Esophagus muscularis mucosa (tissue), 4 donors: ENCODE measurements around the gene TKTL1. TPM values are rescaled to one million over a fixed set of nuclear protein-coding genes. Genes with fewer than 3 reads are reported as not detected.
"Not testable (repeated sequence)": the region's sequence is repeated elsewhere in the genome, so short reads cannot be mapped to it uniquely, and the experiment has no call there.

Experiments
- DNase-seq: peaks from one replicate; pipeline ENCODE4 v3.0.0-alpha.2; 2017; ENCODE audit errors: extremely low spot score
- H3K27ac ChIP-seq, 4 donors: fragments of 200-600 bp; sonication (generic); replicated peaks in 1 of 4; 1 replicate in 3 of 4; 2 replicates in 1 of 4; pipeline ENCODE4 v1.5.1; 2016 to 2019; ENCODE audit warnings: mild to moderate bottlenecking in 1 of 4
- H3K27me3 ChIP-seq, 4 donors: fragments of 200-600 bp; sonication (generic); one replicate each; pipeline versions ENCODE4 v1.5.1 to v1.6.0; 2016 to 2019
- H3K36me3 ChIP-seq, 4 donors: fragments of 200-600 bp; sonication (generic); one replicate each; pipeline ENCODE4 v1.5.1; 2016 to 2019
- H3K4me1 ChIP-seq, 4 donors: fragments of 200-600 bp; sonication (generic); one replicate each; pipeline ENCODE4 v1.5.1; 2016 to 2019
- H3K4me3 ChIP-seq, 4 donors: fragments of 200-600 bp; sonication (generic); 1 replicate in 2 of 4; 2 replicates in 2 of 4; pipeline ENCODE4 v1.5.1; 2016 to 2019; ENCODE audit warnings: mild to moderate bottlenecking in 4 of 4, moderate library complexity in 1 of 4
- H3K9me3 ChIP-seq, 4 donors: fragments of 200-600 bp; sonication (generic); 1 replicate in 3 of 4; 2 replicates in 1 of 4; pipeline ENCODE4 v1.5.1; 2016 to 2019
- EP300 ChIP-seq: sonication (generic); formaldehyde crosslinking; IDR thresholded peaks from one replicate; pipeline ENCODE4 v1.6.1; 2017; ENCODE audit warnings: antibody characterized with exemption
- POLR2A ChIP-seq: fragments of 450-650 bp; IDR thresholded peaks from one replicate; pipeline ENCODE4 v1.6.1; 2017; ENCODE audit warnings: antibody characterized with exemption, moderate library complexity, mild to moderate bottlenecking, low read depth
- POLR2AphosphoS5 ChIP-seq, 2 donors: sonication (generic); formaldehyde crosslinking; IDR thresholded peaks; one replicate each; pipeline ENCODE4 v1.6.1; 2017; ENCODE audit warnings: antibody characterized with exemption in 2 of 2
- WGBS: methylation state at CpG from one replicate; pipeline ENCODE4 v1.1.5; 2018; 5-methylcytosine and 5-hydroxymethylcytosine counted together
- intact Hi-C: fragments of 100-400 bp; cut with DNase I; formaldehyde crosslinking; loops from one replicate; pipeline ENCODE4 v1.15.1; 2023
- total RNA-seq, 4 donors: library from RNA; depleted of rRNA; stranded (reverse); fragments of >200 nt; gene quantifications; one replicate each; pipeline versions ENCODE4 v1.1.0 to v1.2.1, GENCODE V29; 2016
- TF ChIP-seq, protein P1 (sequence below), 3 experiments: fragments of 200-600 bp in 2 of 3; fragments of 450-650 bp in 1 of 3; sonication (generic) in 2 of 3; IDR thresholded peaks; one replicate each; pipeline ENCODE4 v1.5.1; 2017 to 2019; ENCODE audit warnings: antibody characterized with exemption in 3 of 3, mild to moderate bottlenecking in 2 of 3, moderate library complexity in 1 of 3

Gene TKTL1
- total RNA-seq, 4 donors from 2014 or later = not detected

DNA sequence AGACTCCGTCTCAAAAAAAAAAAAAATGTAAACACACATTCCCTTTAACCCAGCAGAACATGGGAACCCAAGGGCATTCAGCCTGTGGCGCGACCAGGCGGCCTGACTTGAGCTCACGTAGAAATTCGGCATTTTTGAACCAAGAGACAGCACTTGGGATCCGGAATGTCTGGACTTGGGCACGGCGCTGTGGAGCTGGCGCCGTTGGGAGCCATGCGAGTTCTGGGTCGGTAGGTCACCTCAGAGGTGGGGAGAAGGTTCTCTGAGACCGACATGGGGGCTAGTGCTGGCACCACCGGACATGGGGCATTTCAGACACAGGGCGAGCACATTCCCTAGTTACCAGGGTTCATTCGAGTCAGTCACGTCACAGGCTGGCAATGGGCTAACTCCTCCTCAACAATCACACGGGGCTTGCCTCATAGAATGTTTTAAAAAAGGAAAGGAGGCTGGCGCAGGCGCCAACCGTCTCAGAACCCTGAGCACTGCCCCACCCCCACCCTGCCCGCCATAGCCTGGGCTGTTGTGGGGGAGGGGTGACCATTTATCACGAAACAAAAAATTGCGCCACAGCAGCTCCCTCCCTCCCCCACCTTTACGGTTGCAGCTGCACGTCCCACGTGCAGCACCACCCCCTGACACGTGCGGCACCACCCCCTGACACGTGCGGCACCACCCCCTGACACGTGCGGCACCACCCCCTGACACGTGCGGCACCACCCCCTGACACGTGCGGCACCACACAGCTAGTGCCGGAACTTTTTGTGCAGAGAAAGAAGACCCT lies 612 bp upstream of the TKTL1 start, which contains the start of gene TEX28:
TEX28 (minus strand) TSS at position 334 of the 784 bp plus-strand sequence. CDS start 3,007 bp downstream, outside the sequence.
- H3K9me3 ChIP-seq = no peaks in the 10 kb centered on the region
- TF ChIP-seq, protein P1, sequence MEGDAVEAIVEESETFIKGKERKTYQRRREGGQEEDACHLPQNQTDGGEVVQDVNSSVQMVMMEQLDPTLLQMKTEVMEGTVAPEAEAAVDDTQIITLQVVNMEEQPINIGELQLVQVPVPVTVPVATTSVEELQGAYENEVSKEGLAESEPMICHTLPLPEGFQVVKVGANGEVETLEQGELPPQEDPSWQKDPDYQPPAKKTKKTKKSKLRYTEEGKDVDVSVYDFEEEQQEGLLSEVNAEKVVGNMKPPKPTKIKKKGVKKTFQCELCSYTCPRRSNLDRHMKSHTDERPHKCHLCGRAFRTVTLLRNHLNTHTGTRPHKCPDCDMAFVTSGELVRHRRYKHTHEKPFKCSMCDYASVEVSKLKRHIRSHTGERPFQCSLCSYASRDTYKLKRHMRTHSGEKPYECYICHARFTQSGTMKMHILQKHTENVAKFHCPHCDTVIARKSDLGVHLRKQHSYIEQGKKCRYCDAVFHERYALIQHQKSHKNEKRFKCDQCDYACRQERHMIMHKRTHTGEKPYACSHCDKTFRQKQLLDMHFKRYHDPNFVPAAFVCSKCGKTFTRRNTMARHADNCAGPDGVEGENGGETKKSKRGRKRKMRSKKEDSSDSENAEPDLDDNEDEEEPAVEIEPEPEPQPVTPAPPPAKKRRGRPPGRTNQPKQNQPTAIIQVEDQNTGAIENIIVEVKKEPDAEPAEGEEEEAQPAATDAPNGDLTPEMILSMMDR (IDR thresholded peaks at IDR 0.05) = no peak
- no peak for TF ChIP-seq EP300
- TF ChIP-seq POLR2A = no peak
- intact Hi-C loops = no loop called here
- 96% methylated on average over 27 of the region's 39 CpGs for WGBS
- H3K36me3 ChIP-seq = no peaks in the 10 kb centered on the region
- no peaks in the 10 kb centered on the region for H3K27me3 ChIP-seq
- H3K4me3 ChIP-seq = no peak within 1 kb of the TSS
- no peak within 1 kb of the TSS for H3K27ac ChIP-seq
- H3K4me1 ChIP-seq = no peaks in the 10 kb centered on the region
- DNase-seq = no peak

DNA sequence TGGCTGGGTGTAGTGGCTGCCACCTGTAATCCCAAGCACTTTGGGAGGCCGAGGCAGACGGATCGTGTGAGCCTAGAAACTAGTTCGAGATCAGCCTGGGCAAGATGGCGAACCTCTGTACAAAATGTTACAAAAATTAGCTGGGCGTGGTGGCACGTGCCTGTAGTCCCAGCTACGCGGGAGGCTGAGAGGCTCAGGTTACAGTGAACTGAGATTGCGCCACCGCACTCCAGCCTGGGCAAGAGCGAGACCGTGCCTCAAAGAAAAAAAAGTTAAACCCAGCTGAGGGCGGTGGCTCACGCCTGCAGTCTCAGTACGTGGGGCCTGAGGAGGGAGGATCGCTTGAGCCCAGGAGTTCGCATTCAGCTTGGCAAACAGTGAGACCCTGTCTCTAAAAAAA lies 1.1 kb downstream of the TKTL1 start:
- Histone ChIP-seq H3K4me1 (no peaks in the 10 kb centered on the region), H3K27ac (no peak overlapping the region), H3K9me3 (no peaks in the 10 kb centered on the region), H3K4me3 (no peak overlapping the region), H3K36me3 (no peaks in the 10 kb centered on the region), H3K27me3 (no peaks in the 10 kb centered on the region)
- TF ChIP-seq POLR2AphosphoS5 (IDR thresholded peaks at IDR 0.05) (no peak), POLR2A (no peak), EP300 (no peak)
- TF ChIP-seq, protein P1 (IDR thresholded peaks at IDR 0.05) = no peak
- 81% methylated on average over 18 of the region's 18 CpGs for WGBS
- DNase-seq = no peak
- intact Hi-C loops = no loop called here

DNA sequence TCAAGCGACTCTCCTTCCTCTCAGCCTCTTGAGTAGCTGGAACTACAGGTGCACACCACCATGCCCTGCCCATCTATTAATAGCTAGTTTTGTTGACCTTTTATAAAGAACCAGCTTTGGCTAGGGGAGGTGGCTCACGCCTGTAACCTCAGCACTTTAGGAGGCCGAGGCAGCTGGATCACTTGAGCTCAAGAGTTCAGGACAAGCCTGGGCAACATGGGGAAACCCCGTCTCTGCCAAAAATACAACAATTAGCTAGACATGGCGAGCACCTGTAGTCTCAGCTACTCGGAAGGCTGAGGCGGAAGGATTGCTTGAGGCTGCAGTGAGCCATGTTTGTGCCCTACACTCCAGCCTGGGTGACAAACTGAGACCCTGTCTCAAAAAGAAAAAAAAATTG lies 2.7 kb downstream of the TKTL1 start:
- Histone ChIP-seq H3K36me3 (no peaks in the 10 kb centered on the region), H3K4me3 (no peak overlapping the region), H3K9me3 (no peaks in the 10 kb centered on the region), H3K27ac (no peak overlapping the region), H3K27me3 (no peaks in the 10 kb centered on the region), H3K4me1 (no peaks in the 10 kb centered on the region)
- 83% methylated on average over 7 of the region's 7 CpGs for WGBS
- no peak for DNase-seq
- intact Hi-C loops = no loop called here
- TF ChIP-seq, protein P1 (IDR thresholded peaks at IDR 0.05) = no peak
- no peak for TF ChIP-seq POLR2A
- TF ChIP-seq EP300 = no peak
- no peak for TF ChIP-seq POLR2AphosphoS5 (IDR thresholded peaks at IDR 0.05)

DNA sequence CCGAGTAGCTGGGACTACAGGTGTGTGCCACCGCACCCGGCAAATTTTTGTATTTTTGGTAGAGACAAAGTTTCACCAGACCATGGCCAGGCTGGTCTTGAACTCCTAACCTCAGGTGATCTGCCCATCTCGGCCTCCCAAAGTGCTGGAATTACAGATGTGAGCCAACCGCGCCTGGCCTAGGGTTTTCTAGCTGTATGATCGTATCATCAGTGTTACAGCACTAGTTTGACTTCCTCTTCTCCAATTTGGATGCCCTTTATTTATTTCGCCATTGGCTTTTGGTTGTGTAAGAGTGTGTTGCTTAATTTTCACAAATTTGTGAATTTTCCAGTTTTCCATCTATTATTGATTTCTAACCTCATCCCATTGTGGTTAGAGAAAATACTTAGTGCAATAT lies 5.2 kb downstream of the TKTL1 start:
- Histone ChIP-seq H3K4me1 (no peaks in the 10 kb centered on the region), H3K27ac (no peak overlapping the region), H3K4me3 (no peak overlapping the region), H3K9me3 (no peaks in the 10 kb centered on the region), H3K36me3 (no peaks in the 10 kb centered on the region), H3K27me3 (no peaks in the 10 kb centered on the region)
- WGBS = 84% methylated on average over 8 of the region's 8 CpGs
- DNase-seq = no peak
- TF ChIP-seq, protein P1 (IDR thresholded peaks at IDR 0.05) = no peak
- intact Hi-C loops = no loop called here

DNA sequence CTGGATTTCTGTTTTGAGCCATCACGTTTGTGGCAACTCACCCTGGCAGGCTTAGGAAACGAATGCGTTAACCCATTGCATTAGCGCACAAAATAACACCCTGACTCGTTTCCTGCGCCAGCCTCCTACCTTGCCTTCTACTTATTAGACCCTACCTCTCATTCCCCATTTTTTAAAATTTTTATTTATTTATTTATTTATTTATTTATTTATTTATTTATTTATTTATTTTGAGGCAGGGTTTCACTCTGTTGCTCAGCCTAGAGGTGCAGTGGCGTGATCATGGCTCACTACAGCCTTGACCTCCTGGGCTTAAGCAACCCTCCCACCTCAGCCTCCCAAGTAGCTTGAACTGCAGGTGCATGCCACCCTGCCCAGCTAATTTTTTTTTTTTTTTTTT lies 7.4 kb downstream of the TKTL1 start:
- H3K27me3 ChIP-seq, H3K9me3 ChIP-seq, H3K4me3 ChIP-seq, H3K4me1 ChIP-seq, H3K27ac ChIP-seq, H3K36me3 ChIP-seq, DNase-seq, intact Hi-C loops: not testable (repeated sequence)
- WGBS = 86% methylated on average over 7 of the region's 7 CpGs
